ENCODE measurements around the gene ZCCHC7. TPM values are rescaled to one million over a fixed set of nuclear protein-coding genes. Genes with fewer than 3 reads are reported as not detected.
"Not testable (repeated sequence)": the region's sequence is repeated elsewhere in the genome, so short reads cannot be mapped to it uniquely, and the experiment has no call there.

ZCCHC7 gene
- total and polyA plus RNA-seq, 2 donors (not counting 3 experiments of a cell fraction or from before 2014, with no cell fraction given), result 7.4 to 14.8 TPM

- peak overlapping the region; percentile 54 for H3K27ac ChIP-seq (ENCODE audit: insufficient read depth, low read depth, low read length)
- peaks cover 0 to 4% of the 10 kb centered on the region in 2 experiments for H3K27me3 ChIP-seq (ENCODE audit: control insufficient read depth in 2 of 2, insufficient read depth in 2 of 2, low read length in 2 of 2)
- CTCF ChIA-PET, result interaction anchor here (0.7 to 2.9 kb wide), 8 partner anchors 11 to 287 kb away, joined by 3 to 12 read pairs (median 4); partner anchors contain the start of gene ZCCHC7
- no peaks in the 10 kb centered on the region for H3K9me1 ChIP-seq (replicated peaks; ENCODE audit: control insufficient read depth, extremely low read depth, insufficient read depth, low read length)
- H3K79me2 ChIP-seq (ENCODE audit: control insufficient read depth, insufficient read depth, low read length), result peaks cover 2% of the 10 kb centered on the region
- H3K4me2 ChIP-seq (ENCODE audit: insufficient read depth, low read length), result peak overlapping the region; percentile 75
- peak; percentile 98 for FAIRE-seq
- TSS peak; percentile 48 for BruUV-seq (replicated peaks)
- no peaks in the 10 kb centered on the region for H3K36me3 ChIP-seq (ENCODE audit: control insufficient read depth in 2 of 2, extremely low read depth in 1 of 2, insufficient read depth in 2 of 2, low read length in 2 of 2)
- dilution Hi-C loops (cut with MboI; ENCODE audit: extremely low pct_ligation_motif_present, low sequenced_read_pairs), result no loop called here
- peak overlapping the region; percentile 34 to 92 (median 79) for H3K4me3 ChIP-seq (replicated peaks in 1 of 3; ENCODE audit: insufficient read depth in 1 of 3, low read depth in 1 of 3, low read length in 3 of 3)
- H3K9me3 ChIP-seq (replicated peaks; ENCODE audit: control insufficient read depth, insufficient read depth, low read length), result no peaks in the 10 kb centered on the region
- peak overlapping the region; percentile 44 for H3K9ac ChIP-seq (replicated peaks; ENCODE audit: extremely low read depth, insufficient read depth, low read length)
- DNase-seq (ENCODE audit: low read depth, low spot score), result peak; percentile 93
- no peaks in the 10 kb centered on the region for H4K20me1 ChIP-seq (replicated peaks; ENCODE audit: control insufficient read depth, extremely low read depth, insufficient read depth, low read length)
- POLR2A ChIA-PET, result interaction anchor here (0.6 to 1.2 kb wide), 2 partner anchors 41 to 328 kb away, joined by 3 to 6 read pairs; partner anchors contain the start of gene ZCCHC7
- TF ChIP-seq FOS (IDR thresholded peaks at IDR 0.05; ENCODE audit: borderline replicate concordance, insufficient read depth, low read length) (no peak), EZH2 (IDR thresholded peaks at IDR 0.05; ENCODE audit: borderline replicate concordance, low read depth, low read length, severe bottlenecking) (no peak), POLR2A (IDR thresholded peaks at IDR 0.05; ENCODE audit: low read depth, low read length) (no peak), MAX (IDR thresholded peaks at IDR 0.05; ENCODE audit: insufficient read depth, insufficient read length) (peak; percentile 98), POLR2AphosphoS5 (IDR thresholded peaks at IDR 0.05; ENCODE audit: insufficient read depth, low read depth, low read length) (peak; percentile 18), MYC (IDR thresholded peaks at IDR 0.05; ENCODE audit: low read depth, low read length) (peak; percentile 59), CTCF (IDR thresholded peaks at IDR 0.05; ENCODE audit: extremely low read depth in 1 of 2, insufficient read depth in 1 of 2, low read depth in 1 of 2, low read length in 2 of 2) (no peak), GATA2 (IDR thresholded peaks at IDR 0.05; ENCODE audit: insufficient read depth, insufficient read length, low read depth, low read length) (peak; percentile 58), JUN (IDR thresholded peaks at IDR 0.05; ENCODE audit: borderline replicate concordance, insufficient read depth, insufficient read length, low read depth) (no peak)
- intact Hi-C loops (cut with micrococcal nuclease), result loop anchor here (1.0 to 5.0 kb wide), 3 partner anchors 41 to 183 kb away; partner anchors contain the start of gene ZCCHC7
- peaks cover 4% of the 10 kb centered on the region for H3K4me1 ChIP-seq (ENCODE audit: control insufficient read depth, extremely low read depth, insufficient read depth, low read length)
- H2AFZ ChIP-seq (ENCODE audit: low read depth, low read length), result peak overlapping the region; percentile 88
Measured at GRCh38 chr9:37079370-37080164, 40.8 kb upstream of the ZCCHC7 start.

GRCh38 chr9:37080165-37080628 is 40.2 kb upstream of the ZCCHC7 start:
- Histone ChIP-seq H3K9ac (replicated peaks; ENCODE audit: extremely low read depth, insufficient read depth, low read length) (peak overlapping the region; percentile 44), H2AFZ (ENCODE audit: low read depth, low read length) (peak overlapping the region; percentile 88), H3K4me2 (ENCODE audit: insufficient read depth, low read length) (peak overlapping the region; percentile 75), H3K4me3 (replicated peaks in 1 of 3; ENCODE audit: insufficient read depth in 1 of 3, low read depth in 1 of 3, low read length in 3 of 3) (peak overlapping the region; percentile 34 to 92 (median 79)), H3K27ac (ENCODE audit: insufficient read depth, low read depth, low read length) (peak overlapping the region; percentile 54)
- dilution Hi-C loops (cut with MboI; ENCODE audit: extremely low pct_ligation_motif_present, low sequenced_read_pairs); H3K27me3 ChIP-seq (ENCODE audit: control insufficient read depth in 2 of 2, insufficient read depth in 2 of 2, low read length in 2 of 2); H3K9me1 ChIP-seq (replicated peaks; ENCODE audit: control insufficient read depth, extremely low read depth, insufficient read depth, low read length); DNase-seq (ENCODE audit: low read depth, low spot score); H3K36me3 ChIP-seq (ENCODE audit: control insufficient read depth in 2 of 2, extremely low read depth in 1 of 2, insufficient read depth in 2 of 2, low read length in 2 of 2); FAIRE-seq; H3K9me3 ChIP-seq (replicated peaks; ENCODE audit: control insufficient read depth, insufficient read depth, low read length); intact Hi-C loops (cut with micrococcal nuclease); H3K79me2 ChIP-seq (ENCODE audit: control insufficient read depth, insufficient read depth, low read length); H3K4me1 ChIP-seq (ENCODE audit: control insufficient read depth, extremely low read depth, insufficient read depth, low read length); H4K20me1 ChIP-seq (replicated peaks; ENCODE audit: control insufficient read depth, extremely low read depth, insufficient read depth, low read length): not testable (repeated sequence)
- POLR2A ChIA-PET, result interaction anchor here (1.2 kb wide), 1 partner anchor 40 kb away, joined by 6 read pairs; the partner anchor contains the start of gene ZCCHC7
- CTCF ChIA-PET, result interaction anchor here (0.7 to 2.9 kb wide), 8 partner anchors 40 to 286 kb away, joined by 3 to 12 read pairs (median 3); partner anchors contain the start of gene ZCCHC7
- BruUV-seq (replicated peaks), result TSS peak; percentile 57
